ENCODE results near the gene CABCOCO1.
"Not testable (repeated sequence)": the region's sequence is repeated elsewhere in the genome, so short reads cannot be mapped to it uniquely, and the experiment has no call there.

GRCh38 chr10:61725221-61725620 lies 62.5 kb downstream of the CABCOCO1 start:
- not testable (repeated sequence) for TF ChIP-seq CTCF (conservative IDR thresholded peaks at IDR 0.05 in 1 of 2, IDR thresholded peaks at IDR 0.05 in 1 of 2; ENCODE audit: extremely low read depth in 1 of 2, insufficient read depth in 1 of 2, low read depth in 1 of 2, low read length in 2 of 2); EZH2 (IDR thresholded peaks at IDR 0.05; ENCODE audit: borderline replicate concordance, low read length)

Measured in mammary epithelial cell (primary cell).